GM19395 (cell line): Measurements from ENCODE around the gene GCN1.

Experiments
- ATAC-seq: cut with Tn5 transposase; IDR thresholded peaks from one replicate; pipeline ENCODE4 v1.9.1; 2021; ENCODE audit warnings: mild to moderate bottlenecking, moderate library complexity; ENCODE audit not compliant: unreplicated experiment

The GCN1 gene

DNA sequence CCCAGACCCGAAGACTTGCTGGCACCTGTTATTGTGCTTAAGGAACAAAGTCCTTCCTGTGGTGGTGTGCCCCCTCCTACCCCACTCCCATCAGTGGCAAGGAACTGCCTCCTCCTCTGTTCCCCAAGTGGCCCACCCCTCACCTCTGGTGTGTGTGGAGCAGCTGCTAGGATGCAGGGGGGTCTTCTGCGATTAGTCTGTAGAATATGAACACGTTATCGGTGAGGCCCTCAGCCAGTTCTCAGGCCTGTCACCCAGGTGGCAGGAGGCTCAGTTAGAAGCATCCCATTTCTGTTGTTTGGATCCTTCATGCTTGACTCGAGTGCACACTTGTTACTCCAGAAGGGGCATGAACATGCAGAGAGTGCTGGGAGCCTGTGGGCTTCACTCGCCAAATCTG lies 117.3 kb downstream of the GCN1 start:
- ATAC-seq, result no peak
